Medulla oblongata (tissue), 1 donor: Measurements from ENCODE around the gene FCMR.
"Not testable (repeated sequence)": the region's sequence is repeated elsewhere in the genome, so short reads cannot be mapped to it uniquely, and the experiment has no call there.

Source experiments
- DNase-seq: peaks from one replicate; pipeline ENCODE4 v3.0.0-alpha.2; 2015; ENCODE audit errors: extremely low spot score

Gene FCMR

DNA sequence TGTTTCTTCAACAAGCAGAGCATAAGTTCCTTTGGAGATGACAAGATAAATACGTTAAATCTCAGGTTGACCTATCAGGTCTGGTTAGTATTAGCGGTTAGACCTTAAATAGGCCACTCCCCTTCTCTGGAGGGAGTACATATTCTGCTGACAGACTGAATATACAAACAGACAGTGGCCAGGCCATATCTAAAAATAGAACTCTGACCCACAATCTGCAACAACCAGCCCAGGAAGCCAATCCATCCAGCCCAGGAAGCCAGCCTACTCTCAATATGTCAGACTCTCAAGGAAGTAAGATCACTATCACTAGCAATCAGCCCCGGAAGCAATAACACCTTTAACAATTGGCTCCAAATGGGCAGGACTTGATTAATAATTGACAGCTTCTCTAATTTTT is 49.6 kb downstream of the FCMR start:
- DNase-seq: no peak

DNA sequence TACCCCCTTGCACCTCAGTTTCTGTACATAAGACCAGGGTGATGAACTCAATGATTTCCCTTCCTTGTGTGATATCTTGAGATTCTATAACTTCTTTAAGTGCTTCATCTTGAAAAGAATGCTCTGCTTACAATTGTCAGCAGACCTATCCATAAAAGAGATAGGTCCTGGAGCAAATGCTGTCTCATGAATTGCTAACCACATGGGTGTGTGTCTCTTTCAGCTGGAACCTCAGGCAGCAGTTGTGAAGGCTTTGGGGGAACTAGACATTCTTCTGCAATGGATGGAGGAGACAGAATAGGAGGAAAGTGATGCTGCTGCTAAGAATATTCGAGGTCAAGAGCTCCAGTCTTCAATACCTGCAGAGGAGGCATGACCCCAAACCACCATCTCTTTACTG is 53.5 kb downstream of the FCMR start:
- no peak for DNase-seq

DNA sequence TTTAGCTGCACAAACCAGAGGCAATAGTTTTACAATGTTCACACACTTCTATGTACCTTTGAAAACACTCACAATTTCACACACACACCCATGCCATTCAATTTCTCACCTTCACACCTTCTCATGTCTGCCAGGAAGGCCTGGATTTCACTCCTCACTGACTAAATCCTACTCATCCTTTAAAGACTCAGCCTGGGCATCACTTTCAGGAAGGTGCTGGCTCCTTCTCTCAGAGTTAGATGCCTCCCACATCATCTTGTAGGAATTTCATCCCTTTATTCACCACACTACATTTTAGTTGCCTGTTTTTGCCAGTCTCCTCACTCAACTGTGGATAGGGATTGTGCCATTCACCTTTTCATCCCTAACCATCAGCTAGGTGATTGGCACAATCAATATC is 54.0 kb downstream of the FCMR start:
- no peak for DNase-seq

GRCh38 chr1:206867239-206867638 is 54.5 kb downstream of the FCMR start:
- no peak for DNase-seq

- DNase-seq: no peak
Observed at GRCh38 chr1:206866062-206866461, 55.7 kb downstream of the FCMR start.

DNA sequence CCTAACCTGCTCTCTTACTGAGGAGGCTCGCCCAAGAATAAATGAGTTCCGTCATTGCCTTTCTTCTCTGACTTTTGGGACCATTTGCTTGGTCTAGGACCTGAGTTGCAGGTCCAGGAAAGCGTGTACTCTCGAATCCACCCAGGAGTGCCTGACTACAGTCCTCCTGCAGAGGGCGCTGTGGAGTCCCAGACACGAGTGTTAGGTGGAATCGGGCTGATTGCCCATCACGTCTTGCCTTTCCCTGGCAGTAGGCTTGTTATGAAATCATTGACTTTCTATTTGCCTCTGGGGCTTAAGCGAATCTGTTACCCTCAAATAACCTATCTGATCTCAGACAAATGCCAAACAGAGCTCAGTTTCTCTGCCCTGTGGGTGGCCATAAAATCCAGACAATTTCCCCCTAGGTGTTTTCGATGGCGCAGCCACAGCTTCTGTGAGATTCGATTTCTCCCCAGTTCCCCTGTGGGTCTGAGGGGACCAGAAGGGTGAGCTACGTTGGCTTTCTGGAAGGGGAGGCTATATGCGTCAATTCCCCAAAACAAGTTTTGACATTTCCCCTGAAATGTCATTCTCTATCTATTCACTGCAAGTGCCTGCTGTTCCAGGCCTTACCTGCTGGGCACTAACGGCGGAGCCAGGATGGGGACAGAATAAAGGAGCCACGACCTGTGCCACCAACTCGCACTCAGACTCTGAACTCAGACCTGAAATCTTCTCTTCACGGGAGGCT is 56.6 kb downstream of the FCMR start, which contains the start of gene IL20:
IL20 (plus strand) TSS at position 685 of the 733 bp plus-strand sequence. CDS start 230 bp downstream, outside the sequence.
- peak; percentile 64 for DNase-seq

GRCh38 chr1:206863266-206863665 is 58.5 kb downstream of the FCMR start:
- no peak for DNase-seq

DNA sequence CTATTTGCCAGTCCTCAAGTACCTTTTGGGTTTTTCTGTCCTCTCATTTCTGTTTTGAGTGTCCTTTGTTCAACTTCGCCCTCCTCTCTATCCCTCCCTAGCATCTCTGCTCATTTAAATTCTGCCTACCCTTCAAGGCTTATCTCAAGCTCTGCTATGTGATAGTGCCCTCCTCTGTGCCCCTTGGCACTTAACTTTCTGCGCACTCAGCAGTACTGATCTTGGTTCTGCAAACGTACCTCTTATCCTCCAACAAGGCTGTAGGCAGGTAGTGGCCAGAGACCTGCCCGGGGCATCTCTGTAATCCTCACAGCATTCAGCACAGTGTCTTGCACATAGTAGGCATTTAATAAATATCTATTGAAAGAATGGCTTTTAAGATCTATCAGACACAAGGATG is 61.6 kb downstream of the FCMR start:
- DNase-seq: no peak

- peak; percentile 42 for DNase-seq
Observed at GRCh38 chr1:206859082-206859521, 62.6 kb downstream of the FCMR start.

- DNase-seq: no peak
Observed at GRCh38 chr1:206856674-206857464, 64.9 kb downstream of the FCMR start.

DNA sequence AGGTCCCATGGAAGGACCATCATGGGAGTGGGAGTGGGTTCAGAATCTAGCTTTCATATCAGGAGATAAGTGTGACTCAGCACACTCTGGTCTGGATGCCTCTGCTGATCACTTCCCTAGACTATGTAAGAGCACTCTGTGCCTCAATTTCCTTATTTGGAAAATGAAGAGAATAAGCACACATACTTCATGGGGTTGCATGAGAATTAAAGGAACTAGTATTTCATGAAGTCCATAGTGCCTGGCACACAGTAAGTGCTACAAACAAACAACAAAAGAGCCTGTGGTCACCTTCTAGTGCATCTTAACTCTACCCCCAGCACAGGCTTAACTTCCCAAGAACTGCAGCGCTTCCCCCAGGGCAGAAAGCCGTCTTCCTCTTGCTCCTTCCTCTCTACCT is 65.9 kb downstream of the FCMR start:
- DNase-seq: no peak

DNA sequence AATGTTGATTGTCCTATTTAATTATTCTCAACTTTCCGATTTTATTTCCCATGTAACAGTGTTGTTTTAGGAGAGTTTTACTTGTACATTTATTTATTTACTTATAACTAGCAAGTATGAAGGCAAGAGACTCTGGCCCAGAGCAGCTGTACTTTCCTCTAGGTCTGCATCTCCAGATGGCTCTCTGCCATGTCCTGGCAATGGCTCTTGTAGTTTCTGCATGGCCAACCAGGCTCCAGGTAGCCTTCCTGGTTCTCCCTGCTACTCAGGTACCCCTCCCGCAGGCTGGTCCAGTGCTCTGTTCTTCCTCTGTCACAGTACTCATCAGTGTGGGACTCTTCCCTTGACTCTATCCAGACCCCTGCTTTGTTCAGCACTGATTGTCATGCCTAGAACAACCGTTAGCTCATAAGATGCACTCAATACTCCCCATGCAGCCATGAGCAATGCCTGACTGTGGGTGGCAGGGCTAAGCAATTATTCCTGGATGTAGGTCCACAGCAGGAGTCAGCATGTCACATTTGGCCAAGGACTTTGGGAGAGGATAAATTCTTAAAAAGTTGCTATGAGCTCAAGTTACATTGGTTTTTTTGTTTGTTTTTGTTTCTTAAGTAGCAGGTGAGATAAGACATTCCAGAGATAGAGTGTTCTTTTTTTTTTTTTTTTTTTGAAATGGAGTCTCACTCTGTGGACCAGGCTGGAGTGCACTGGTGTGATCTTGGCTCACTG is 67.2 kb downstream of the FCMR start:
- DNase-seq: no peak

DNA sequence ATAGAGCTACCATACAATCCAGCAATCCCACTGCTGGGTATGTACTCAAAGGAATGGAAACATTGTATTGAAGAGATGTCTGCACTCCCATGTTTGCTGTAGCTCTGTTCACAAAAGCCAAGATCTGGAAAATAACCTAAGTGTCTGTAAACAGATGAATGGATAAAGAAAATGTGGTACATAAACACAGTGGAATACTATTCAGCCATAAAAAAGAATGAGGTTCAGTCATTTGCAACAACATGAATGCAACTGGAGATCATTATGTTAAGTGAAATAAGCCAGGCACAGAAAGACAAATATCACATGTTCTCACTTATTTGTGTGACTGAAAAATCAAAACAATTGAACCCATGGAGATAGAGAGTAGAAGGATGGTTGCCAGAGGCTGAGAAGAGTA is 68.0 kb downstream of the FCMR start:
- not testable (repeated sequence) for DNase-seq
